Epithelial cell of umbilical artery (primary cell): ENCODE data around the gene FAM169A. TPM values are rescaled to one million over a fixed set of nuclear protein-coding genes. Genes with fewer than 3 reads are reported as not detected.

Experiments
- total RNA-seq: library from RNA; depleted of rRNA; stranded (reverse); fragments of >200 nt; gene quantifications from 2 replicates; pipeline ENCODE4 v1.2.3, GENCODE V29; 2014

The FAM169A gene
- total RNA-seq: under 0.01 and 0.30 TPM in 2 replicates

GRCh38 chr5:74865804-74866595 lies at the start of gene FAM169A:
Gene FAM169A (minus strand): TSS chr5:74866387. CDS start chr5:74841676, 24,711 bp downstream.

GRCh38 chr5:74766849-74767578 lies 99.2 kb downstream of the FAM169A start, which contains the start of the genes GFM2 and NSA2:
Gene GFM2 (minus strand): TSS chr5:74767117. CDS start chr5:74763742, 3,375 bp downstream.
Gene NSA2 (plus strand): TSS chr5:74767249. CDS start chr5:74767361, 112 bp downstream.

Other genes starting within 250 kb of the FAM169A start
- 42.7 and 141 TPM in 2 replicates for gene ENC1, start 225.7 kb downstream of the FAM169A start, total RNA-seq
- gene HEXB, start 181.2 kb downstream of the FAM169A start, total RNA-seq: 144 and 176 TPM in 2 replicates
- 39.0 and 59.6 TPM in 2 replicates for gene GFM2, start 99.3 kb downstream of the FAM169A start, total RNA-seq
- 91.9 and 170 TPM in 2 replicates for gene NSA2, start 99.1 kb downstream of the FAM169A start, total RNA-seq
- under 0.01 and 0.30 TPM in 2 replicates for gene GCNT4, start 186.2 kb upstream of the FAM169A start, total RNA-seq